ENCODE data around the gene RADIL.

The RADIL gene

DNA sequence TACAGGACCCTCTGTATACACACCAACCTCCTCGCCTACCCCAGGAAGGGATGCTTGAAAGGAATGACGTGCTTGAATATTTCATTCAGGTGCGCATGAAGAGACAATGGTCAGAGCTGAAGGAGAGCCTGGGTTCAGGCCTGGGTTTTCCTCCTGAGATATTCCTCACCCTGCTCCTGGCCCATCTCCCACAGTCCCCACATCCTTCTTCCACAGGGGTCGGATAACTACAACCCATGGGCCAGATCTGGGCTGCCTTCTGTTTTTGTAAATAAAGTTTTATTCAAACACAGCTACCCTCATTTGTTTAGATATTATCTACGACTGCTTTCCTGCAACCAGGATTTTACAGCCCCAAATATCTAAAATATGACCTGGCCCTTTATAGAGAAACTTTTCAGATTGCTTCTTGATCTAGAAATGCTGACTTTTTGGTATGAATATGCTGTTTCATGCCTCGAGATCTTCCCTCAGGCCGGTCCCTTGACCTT lies 1.8 kb upstream of the RADIL start:
- TF ChIP-seq POLR2AphosphoS5 (IDR thresholded peaks at IDR 0.05; ENCODE audit: low read depth) (no peak), GABPA (IDR thresholded peaks at IDR 0.05; ENCODE audit: low read depth) (no peak), SPI1 (IDR thresholded peaks at IDR 0.05; ENCODE audit: borderline replicate concordance, low read depth) (no peak)
- TF ChIP-seq, protein P1, sequence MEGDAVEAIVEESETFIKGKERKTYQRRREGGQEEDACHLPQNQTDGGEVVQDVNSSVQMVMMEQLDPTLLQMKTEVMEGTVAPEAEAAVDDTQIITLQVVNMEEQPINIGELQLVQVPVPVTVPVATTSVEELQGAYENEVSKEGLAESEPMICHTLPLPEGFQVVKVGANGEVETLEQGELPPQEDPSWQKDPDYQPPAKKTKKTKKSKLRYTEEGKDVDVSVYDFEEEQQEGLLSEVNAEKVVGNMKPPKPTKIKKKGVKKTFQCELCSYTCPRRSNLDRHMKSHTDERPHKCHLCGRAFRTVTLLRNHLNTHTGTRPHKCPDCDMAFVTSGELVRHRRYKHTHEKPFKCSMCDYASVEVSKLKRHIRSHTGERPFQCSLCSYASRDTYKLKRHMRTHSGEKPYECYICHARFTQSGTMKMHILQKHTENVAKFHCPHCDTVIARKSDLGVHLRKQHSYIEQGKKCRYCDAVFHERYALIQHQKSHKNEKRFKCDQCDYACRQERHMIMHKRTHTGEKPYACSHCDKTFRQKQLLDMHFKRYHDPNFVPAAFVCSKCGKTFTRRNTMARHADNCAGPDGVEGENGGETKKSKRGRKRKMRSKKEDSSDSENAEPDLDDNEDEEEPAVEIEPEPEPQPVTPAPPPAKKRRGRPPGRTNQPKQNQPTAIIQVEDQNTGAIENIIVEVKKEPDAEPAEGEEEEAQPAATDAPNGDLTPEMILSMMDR (IDR thresholded peaks at IDR 0.05; ENCODE audit: insufficient read depth, low read length): no peak
- TF ChIP-seq, protein P2, sequence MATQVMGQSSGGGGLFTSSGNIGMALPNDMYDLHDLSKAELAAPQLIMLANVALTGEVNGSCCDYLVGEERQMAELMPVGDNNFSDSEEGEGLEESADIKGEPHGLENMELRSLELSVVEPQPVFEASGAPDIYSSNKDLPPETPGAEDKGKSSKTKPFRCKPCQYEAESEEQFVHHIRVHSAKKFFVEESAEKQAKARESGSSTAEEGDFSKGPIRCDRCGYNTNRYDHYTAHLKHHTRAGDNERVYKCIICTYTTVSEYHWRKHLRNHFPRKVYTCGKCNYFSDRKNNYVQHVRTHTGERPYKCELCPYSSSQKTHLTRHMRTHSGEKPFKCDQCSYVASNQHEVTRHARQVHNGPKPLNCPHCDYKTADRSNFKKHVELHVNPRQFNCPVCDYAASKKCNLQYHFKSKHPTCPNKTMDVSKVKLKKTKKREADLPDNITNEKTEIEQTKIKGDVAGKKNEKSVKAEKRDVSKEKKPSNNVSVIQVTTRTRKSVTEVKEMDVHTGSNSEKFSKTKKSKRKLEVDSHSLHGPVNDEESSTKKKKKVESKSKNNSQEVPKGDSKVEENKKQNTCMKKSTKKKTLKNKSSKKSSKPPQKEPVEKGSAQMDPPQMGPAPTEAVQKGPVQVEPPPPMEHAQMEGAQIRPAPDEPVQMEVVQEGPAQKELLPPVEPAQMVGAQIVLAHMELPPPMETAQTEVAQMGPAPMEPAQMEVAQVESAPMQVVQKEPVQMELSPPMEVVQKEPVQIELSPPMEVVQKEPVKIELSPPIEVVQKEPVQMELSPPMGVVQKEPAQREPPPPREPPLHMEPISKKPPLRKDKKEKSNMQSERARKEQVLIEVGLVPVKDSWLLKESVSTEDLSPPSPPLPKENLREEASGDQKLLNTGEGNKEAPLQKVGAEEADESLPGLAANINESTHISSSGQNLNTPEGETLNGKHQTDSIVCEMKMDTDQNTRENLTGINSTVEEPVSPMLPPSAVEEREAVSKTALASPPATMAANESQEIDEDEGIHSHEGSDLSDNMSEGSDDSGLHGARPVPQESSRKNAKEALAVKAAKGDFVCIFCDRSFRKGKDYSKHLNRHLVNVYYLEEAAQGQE (IDR thresholded peaks at IDR 0.05; ENCODE audit: insufficient replicate concordance, low read depth): no peak

DNA sequence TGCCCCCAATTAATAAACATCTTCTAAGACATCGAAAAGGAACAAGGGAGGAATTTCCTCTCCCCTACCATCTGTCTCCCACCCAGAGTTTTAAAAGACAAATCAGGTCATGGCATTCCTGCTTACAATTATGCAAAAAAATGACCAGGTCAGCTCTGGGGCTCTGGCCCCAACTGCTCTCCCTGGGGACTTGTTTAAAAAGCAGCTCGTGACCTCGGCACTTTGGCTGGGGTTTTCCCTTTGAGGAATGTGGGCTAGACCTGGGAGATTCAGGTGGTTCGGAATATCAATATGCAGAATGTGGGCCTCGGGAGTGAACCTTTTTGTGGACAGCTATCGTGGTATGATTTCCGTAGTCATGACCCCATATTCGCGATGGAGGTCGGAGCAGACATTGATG lies 648 bp upstream of the RADIL start:
- H3K27me3 ChIP-seq (ENCODE audit: insufficient read depth, poor library complexity, severe bottlenecking): peaks cover 12% of the 10 kb centered on the region
- H3K4me3 ChIP-seq (replicated peaks; ENCODE audit: insufficient read depth, low read length): no peak overlapping the region
- TF ChIP-seq POLR2AphosphoS5 (IDR thresholded peaks at IDR 0.05; ENCODE audit: low read depth) (no peak), SPI1 (IDR thresholded peaks at IDR 0.05; ENCODE audit: borderline replicate concordance, low read depth) (no peak), GABPA (IDR thresholded peaks at IDR 0.05; ENCODE audit: low read depth) (no peak)
- TF ChIP-seq, protein P1 (IDR thresholded peaks at IDR 0.05; ENCODE audit: insufficient read depth, low read length): no peak
- TF ChIP-seq, protein P2 (IDR thresholded peaks at IDR 0.05; ENCODE audit: insufficient replicate concordance, low read depth): no peak
- H3K27ac ChIP-seq (replicated peaks): no peak overlapping the region
- no peak for DNase-seq (ENCODE audit: low read depth in 1 of 2, low spot score in 1 of 2)

More for the DNA sequence above, 1.8 kb upstream of the RADIL start:
- no peak for DNase-seq (ENCODE audit: low read depth in 1 of 2, low spot score in 1 of 2)
- Histone ChIP-seq H3K27ac (replicated peaks) (no peak overlapping the region), H3K4me3 (replicated peaks; ENCODE audit: insufficient read depth, low read length) (no peak overlapping the region), H3K27me3 (ENCODE audit: insufficient read depth, poor library complexity, severe bottlenecking) (peaks cover 12% of the 10 kb centered on the region)

DNA sequence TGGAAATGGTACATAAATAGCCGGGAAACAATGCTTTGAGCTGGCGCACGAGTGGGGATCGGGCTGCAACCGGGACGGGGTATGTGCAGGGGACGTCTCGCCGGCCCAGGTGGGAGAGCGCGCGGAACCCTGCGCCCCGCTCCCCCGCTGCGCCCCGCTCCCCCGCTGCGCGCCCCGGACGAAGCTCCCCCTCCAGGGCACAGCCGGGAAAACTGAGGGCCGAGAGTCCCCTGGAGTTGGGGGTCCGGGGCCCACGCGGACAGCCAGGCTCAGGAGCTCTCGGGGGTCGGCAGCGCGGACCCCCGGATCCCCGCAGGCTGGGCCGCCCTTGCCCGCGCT lies 514 bp downstream of the RADIL start:
- Histone ChIP-seq H3K27me3 (ENCODE audit: insufficient read depth, poor library complexity, severe bottlenecking) (peaks cover 12% of the 10 kb centered on the region), H3K27ac (replicated peaks) (no peak overlapping the region), H3K4me3 (replicated peaks; ENCODE audit: insufficient read depth, low read length) (peak overlapping the region; percentile 20; the same call in 1 of the 2 replicates)
- TF ChIP-seq GABPA (IDR thresholded peaks at IDR 0.05; ENCODE audit: low read depth): no peak
- TF ChIP-seq, protein P1 (IDR thresholded peaks at IDR 0.05; ENCODE audit: insufficient read depth, low read length): no peak
- TF ChIP-seq POLR2AphosphoS5 (IDR thresholded peaks at IDR 0.05; ENCODE audit: low read depth): no peak
- TF ChIP-seq, protein P2 (IDR thresholded peaks at IDR 0.05; ENCODE audit: insufficient replicate concordance, low read depth): no peak
- TF ChIP-seq SPI1 (IDR thresholded peaks at IDR 0.05; ENCODE audit: borderline replicate concordance, low read depth): no peak
- DNase-seq (ENCODE audit: low read depth in 1 of 2, low spot score in 1 of 2): no peak
